HepG2 (cell line): ENCODE measurements around the gene ARCN1. TPM values are rescaled to one million over a fixed set of nuclear protein-coding genes. Genes with fewer than 3 reads are reported as not detected.

Source experiments
- ARHGAP35 ChIP-seq: sonication (generic); formaldehyde crosslinking; IDR thresholded peaks from 2 replicates; pipeline ENCODE4 v1.9.0; 2022; ENCODE audit warnings: mild to moderate bottlenecking, inconsistent platforms, moderate library complexity, missing genetic modification reagents, borderline replicate concordance
- GLMP ChIP-seq: sonication (generic); formaldehyde crosslinking; IDR thresholded peaks from 2 replicates; pipeline ENCODE4 v1.9.0; 2021; ENCODE audit warnings: missing genetic modification reagents, mild to moderate bottlenecking, borderline replicate concordance
- GMEB1 ChIP-seq: sonication (generic); formaldehyde crosslinking; IDR thresholded peaks from 2 replicates; pipeline ENCODE4 v1.5.1; 2020; ENCODE audit warnings: missing genetic modification reagents, mild to moderate bottlenecking, borderline replicate concordance
- HOXA3 ChIP-seq: sonication (generic); formaldehyde crosslinking; IDR thresholded peaks from 2 replicates; pipeline ENCODE4 v1.5.0; 2020; ENCODE audit warnings: missing genetic modification reagents
- JARID2 ChIP-seq: sonication (generic); formaldehyde crosslinking; IDR thresholded peaks from 2 replicates; pipeline ENCODE4 v1.8.1; 2023; ENCODE audit warnings: missing genetic modification reagents, inconsistent platforms; ENCODE audit not compliant: insufficient replicate concordance
- NR2F1 ChIP-seq, 2 experiments: fragments of 450-650 bp in 1 of 2; formaldehyde crosslinking in 1 of 2; IDR thresholded peaks; 2 replicates each; pipeline versions ENCODE4 v1.5.0 to v1.6.1; 2016 to 2020; ENCODE audit warnings: mild to moderate bottlenecking in 1 of 2, missing compliant biosample characterization in 1 of 2, missing genetic modification reagents in 1 of 2, moderate library complexity in 1 of 2
- PHF8 ChIP-seq: sonication (generic); formaldehyde crosslinking; IDR thresholded peaks from 2 replicates; pipeline ENCODE4 v1.5.0; 2020; ENCODE audit warnings: missing genetic modification reagents
- REL ChIP-seq: sonication (generic); formaldehyde crosslinking; conservative IDR thresholded peaks from 2 replicates; pipeline ENCODE4 v1.8.0; 2022; ENCODE audit warnings: mild to moderate bottlenecking, missing genetic modification reagents, moderate library complexity
- THYN1 ChIP-seq: sonication (generic); formaldehyde crosslinking; IDR thresholded peaks from 2 replicates; pipeline ENCODE4 v1.8.1; 2023; ENCODE audit warnings: low read depth, mild to moderate bottlenecking, moderate library complexity, missing genetic modification reagents, borderline replicate concordance
- ZFAT ChIP-seq: sonication (generic); formaldehyde crosslinking; conservative IDR thresholded peaks from 2 replicates; pipeline ENCODE4 v1.8.1; 2023; ENCODE audit warnings: missing genetic modification reagents, inconsistent platforms
- ZFP90 ChIP-seq: sonication (generic); formaldehyde crosslinking; IDR thresholded peaks from 2 replicates; pipeline ENCODE4 v1.8.0; 2022; ENCODE audit warnings: missing genetic modification reagents, mild to moderate bottlenecking, inconsistent platforms, borderline replicate concordance
- ZNF101 ChIP-seq: sonication (generic); formaldehyde crosslinking; IDR thresholded peaks from 2 replicates; pipeline ENCODE4 v1.4.0; 2020; ENCODE audit warnings: mild to moderate bottlenecking, low read depth, missing genetic modification reagents, borderline replicate concordance
- ZNF12 ChIP-seq: sonication (generic); formaldehyde crosslinking; IDR thresholded peaks from 2 replicates; pipeline ENCODE4 v1.5.0; 2020; ENCODE audit warnings: missing genetic modification reagents
- ZNF143 ChIP-seq: sonication (generic); formaldehyde crosslinking; IDR thresholded peaks from 2 replicates; pipeline ENCODE4 v1.4.0; 2020; ENCODE audit warnings: missing genetic modification reagents
- ZNF230 ChIP-seq: sonication (generic); formaldehyde crosslinking; IDR thresholded peaks from 2 replicates; pipeline ENCODE4 v1.4.0; 2020; ENCODE audit warnings: mild to moderate bottlenecking, missing genetic modification reagents
- ZNF710 ChIP-seq: sonication (generic); formaldehyde crosslinking; IDR thresholded peaks from 2 replicates; pipeline ENCODE4 v1.5.0; 2020; ENCODE audit warnings: mild to moderate bottlenecking, missing genetic modification reagents, borderline replicate concordance
- ZNF777 ChIP-seq: sonication (generic); formaldehyde crosslinking; IDR thresholded peaks from 2 replicates; pipeline ENCODE4 v1.4.0; 2020; ENCODE audit warnings: missing genetic modification reagents
- polyA plus RNA-seq, 8 experiments: library from polyadenylated mRNA; depleted of rRNA in 3 of 8; stranded (reverse) in 7 of 8; unstranded in 1 of 8; fragments of >200 nt; fragmentation: Illumina TruSeq in 4 of 8; extraction: Trizol in 4 of 8; gene quantifications; 2 replicates each; pipeline versions ENCODE4 v1.2.1 to v1.2.3, GENCODE V29; 2011 to 2016; ENCODE audit warnings: low read depth in 4 of 8, missing spikeins in 1 of 8, mixed read lengths in 1 of 8; ENCODE audit not compliant: insufficient read depth in 1 of 8
- total RNA-seq, 5 experiments: library from RNA; depleted of rRNA; stranded (reverse); fragments of >200 nt; fragmentation: Illumina TruSeq; extraction: Trizol; gene quantifications; 2 replicates each; pipeline ENCODE4 v1.2.3, GENCODE V29; 2016; ENCODE audit warnings: low read depth in 1 of 5
- TF ChIP-seq, protein P1 (sequence below): sonication (generic); formaldehyde crosslinking; IDR thresholded peaks from 2 replicates; pipeline ENCODE4 v1.5.1; 2020; ENCODE audit warnings: mild to moderate bottlenecking, missing genetic modification reagents, moderate library complexity

The ARCN1 gene
- total and polyA plus RNA-seq, 2 of the 13 experiments (the other 11 are each of a cell fraction or from before 2014, with no cell fraction given) = 148 to 200 TPM

DNA sequence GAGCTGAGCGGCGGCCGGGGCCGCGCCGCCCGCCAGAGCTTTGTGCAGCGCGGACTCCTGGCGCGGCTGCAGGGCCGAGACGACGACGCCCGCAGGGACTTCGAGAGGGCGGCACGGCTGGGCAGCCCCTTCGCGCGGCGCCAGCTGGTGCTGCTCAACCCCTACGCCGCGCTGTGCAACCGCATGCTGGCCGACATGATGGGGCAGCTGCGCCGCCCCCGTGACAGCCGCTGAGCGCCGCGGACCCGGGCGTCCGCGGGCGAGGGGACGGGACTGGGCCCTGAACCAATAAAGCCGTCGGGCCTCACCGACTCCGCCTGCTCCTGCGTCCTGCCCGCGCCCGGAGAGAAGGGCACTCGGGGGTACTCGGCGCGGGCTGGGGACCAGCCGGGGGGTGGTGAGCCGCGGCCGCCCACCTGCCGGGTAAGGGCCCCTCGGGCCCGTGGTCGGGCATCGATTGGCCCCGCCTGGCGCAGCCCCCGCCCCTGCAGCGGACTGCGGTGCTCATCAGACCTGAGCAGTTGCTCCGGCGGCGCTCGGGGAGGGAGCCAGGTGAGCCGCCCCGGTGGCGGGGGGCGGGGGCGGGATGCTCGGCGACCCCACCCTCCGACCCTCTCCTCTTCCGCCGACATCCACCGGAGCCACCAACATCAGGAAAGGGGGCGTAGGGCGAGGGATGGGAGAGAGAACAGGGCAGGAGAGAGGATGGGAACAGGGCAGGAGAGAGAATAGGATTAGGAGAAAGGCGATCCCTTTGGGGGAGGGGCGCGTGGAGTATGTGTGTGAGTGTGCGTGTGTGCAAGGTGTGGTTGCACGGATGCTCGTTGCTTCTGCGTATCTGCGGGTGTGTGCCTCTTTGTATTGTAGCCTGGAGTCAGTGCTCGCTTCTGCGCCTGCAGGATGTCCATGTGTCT, 41.3 kb upstream of the ARCN1 start, which contains the start of gene TMEM25 (continued):
- TF ChIP-seq ZFP90 (CRISPR knock-in tag) = peak; percentile 40; the same call in 1 of the 2 replicates
- TF ChIP-seq ZNF777 (CRISPR knock-in tag) = peak; percentile 96
- no peak; the same call in 1 of the 2 replicates for TF ChIP-seq ARHGAP35
- no peak for TF ChIP-seq GLMP (CRISPR knock-in tag)
- no peak for TF ChIP-seq ZFAT (CRISPR knock-in tag)
- no peak for TF ChIP-seq THYN1
- TF ChIP-seq ZNF12 (CRISPR knock-in tag) = no peak
- TF ChIP-seq JARID2 = no peak
- TF ChIP-seq ZNF143 (CRISPR knock-in tag) = no peak
- no peak; the same call in 1 of the 2 replicates for TF ChIP-seq ZNF710 (CRISPR knock-in tag)
- no peak for TF ChIP-seq NR2F1 (CRISPR knock-in tag; IDR thresholded peaks at IDR 0.05)
- peak; percentile 86; the same call in 1 of the 2 replicates for TF ChIP-seq REL (CRISPR knock-in tag)
- TF ChIP-seq HOXA3 (CRISPR knock-in tag) = peak; percentile 51
- 0 out of 2 replicates have a peak, but pooled peaks have one; percentile 21 for TF ChIP-seq ZNF230
- no peak for TF ChIP-seq ZNF101 (CRISPR knock-in tag)
- peak; percentile 76 for TF ChIP-seq GMEB1
- TF ChIP-seq, protein P1, sequence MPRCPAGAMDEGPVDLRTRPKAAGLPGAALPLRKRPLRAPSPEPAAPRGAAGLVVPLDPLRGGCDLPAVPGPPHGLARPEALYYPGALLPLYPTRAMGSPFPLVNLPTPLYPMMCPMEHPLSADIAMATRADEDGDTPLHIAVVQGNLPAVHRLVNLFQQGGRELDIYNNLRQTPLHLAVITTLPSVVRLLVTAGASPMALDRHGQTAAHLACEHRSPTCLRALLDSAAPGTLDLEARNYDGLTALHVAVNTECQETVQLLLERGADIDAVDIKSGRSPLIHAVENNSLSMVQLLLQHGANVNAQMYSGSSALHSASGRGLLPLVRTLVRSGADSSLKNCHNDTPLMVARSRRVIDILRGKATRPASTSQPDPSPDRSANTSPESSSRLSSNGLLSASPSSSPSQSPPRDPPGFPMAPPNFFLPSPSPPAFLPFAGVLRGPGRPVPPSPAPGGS (CRISPR knock-in tag) = peak; percentile 53; the same call in 1 of the 2 replicates
- peak; percentile 71; the same call in 1 of the 2 replicates for TF ChIP-seq PHF8 (CRISPR knock-in tag)
